Activated T-cell treated with anti-CD3 and anti-CD28 coated beads, Interleukin-2, amount 50 U/mL, for 4 hours (primary cell): ENCODE data around the gene SMARCA4. TPM values are rescaled to one million over a fixed set of nuclear protein-coding genes. Genes with fewer than 3 reads are reported as not detected.

ENCODE experiments used
- ATAC-seq, 2 donors: fragments of 200-7000 bp; cut with Tn5 transposase; one replicate each; pipeline ENCODE4 v1.10.0; 2021
- DNase-seq: peaks from one replicate; pipeline ENCODE4 v3.0.0-alpha.2; 2020
- H3K27me3 Mint-ChIP-seq: one replicate; pipeline ENCODE4 v1.8.0; 2021; ENCODE audit warnings: low read depth, mixed read lengths
- H3K36me3 Mint-ChIP-seq: one replicate; pipeline ENCODE4 v1.8.0; 2022; ENCODE audit warnings: mixed read lengths; ENCODE audit not compliant: insufficient read depth
- H3K4me1 Mint-ChIP-seq: one replicate; pipeline ENCODE4 v1.8.0; 2021; ENCODE audit warnings: low read depth, mixed read lengths
- H3K4me3 Mint-ChIP-seq: one replicate; pipeline ENCODE4 v1.8.0; 2021; ENCODE audit warnings: mild to moderate bottlenecking, moderate library complexity, mixed read lengths
- H3K9me3 Mint-ChIP-seq: one replicate; pipeline ENCODE4 v1.8.0; 2021; ENCODE audit warnings: mixed read lengths
- total RNA-seq, 3 donors: library from RNA; stranded (reverse); gene quantifications; one replicate each; pipeline ENCODE4 v1.2.1, GENCODE V29; 2021

Gene SMARCA4
- total RNA-seq, 3 donors from 2014 or later: 160 to 168 (median 162) TPM

- ATAC-seq (no peak), DNase-seq (no peak)
- Mint-ChIP-seq H3K36me3 (peaks cover 38% of the 10 kb centered on the region), H3K27me3 (no peaks in the 10 kb centered on the region), H3K4me1 (no peaks in the 10 kb centered on the region), H3K4me3 (no peak overlapping the region), H3K9me3 (no peaks in the 10 kb centered on the region)
Measured at GRCh38 chr19:11020982-11021759, 60.3 kb downstream of the SMARCA4 start.

GRCh38 chr19:11021760-11022144 is 60.9 kb downstream of the SMARCA4 start:
- H3K36me3 Mint-ChIP-seq: peaks cover 36% of the 10 kb centered on the region

GRCh38 chr19:11023016-11023415 is 62.2 kb downstream of the SMARCA4 start:
- no peaks in the 10 kb centered on the region for H3K9me3 Mint-ChIP-seq
- DNase-seq (no peak), ATAC-seq (no peak)
- H3K36me3 Mint-ChIP-seq: peaks cover 36% of the 10 kb centered on the region
- H3K4me1 Mint-ChIP-seq: no peaks in the 10 kb centered on the region
- H3K4me3 Mint-ChIP-seq: no peak overlapping the region
- H3K27me3 Mint-ChIP-seq: no peaks in the 10 kb centered on the region

More at GRCh38 chr19:11021760-11022144, 60.9 kb downstream of the SMARCA4 start:
- no peak overlapping the region for H3K4me3 Mint-ChIP-seq
- DNase-seq (no peak), ATAC-seq (no peak)
- H3K27me3 Mint-ChIP-seq: no peaks in the 10 kb centered on the region
- no peaks in the 10 kb centered on the region for H3K4me1 Mint-ChIP-seq
- H3K9me3 Mint-ChIP-seq: no peaks in the 10 kb centered on the region

- H3K4me1 Mint-ChIP-seq: no peaks in the 10 kb centered on the region
- H3K36me3 Mint-ChIP-seq: peaks cover 32% of the 10 kb centered on the region
- ATAC-seq (no peak), DNase-seq (no peak)
- no peak overlapping the region for H3K4me3 Mint-ChIP-seq
- H3K27me3 Mint-ChIP-seq: no peaks in the 10 kb centered on the region
- H3K9me3 Mint-ChIP-seq: no peaks in the 10 kb centered on the region
Measured at GRCh38 chr19:11023710-11024109, 62.9 kb downstream of the SMARCA4 start.

- Mint-ChIP-seq H3K4me3 (no peak overlapping the region), H3K27me3 (no peaks in the 10 kb centered on the region), H3K36me3 (peaks cover 29% of the 10 kb centered on the region), H3K4me1 (no peaks in the 10 kb centered on the region), H3K9me3 (no peaks in the 10 kb centered on the region)
- ATAC-seq (no peak), DNase-seq (no peak)
Measured at GRCh38 chr19:11024259-11024658, 63.4 kb downstream of the SMARCA4 start.

GRCh38 chr19:11025006-11025405 is 64.2 kb downstream of the SMARCA4 start:
- Mint-ChIP-seq H3K36me3 (peaks cover 24% of the 10 kb centered on the region), H3K4me3 (no peak overlapping the region), H3K9me3 (no peaks in the 10 kb centered on the region), H3K27me3 (no peaks in the 10 kb centered on the region), H3K4me1 (no peaks in the 10 kb centered on the region)
- no peak for DNase-seq
- no peak for ATAC-seq

- H3K4me3 Mint-ChIP-seq: no peak overlapping the region
- H3K27me3 Mint-ChIP-seq: no peaks in the 10 kb centered on the region
- peaks cover 26% of the 10 kb centered on the region for H3K36me3 Mint-ChIP-seq
- ATAC-seq (no peak), DNase-seq (no peak)
- no peaks in the 10 kb centered on the region for H3K9me3 Mint-ChIP-seq
- no peaks in the 10 kb centered on the region for H3K4me1 Mint-ChIP-seq
Measured at GRCh38 chr19:11025445-11025844, 64.6 kb downstream of the SMARCA4 start.

- no peaks in the 10 kb centered on the region for H3K4me1 Mint-ChIP-seq
- no peak for DNase-seq
- H3K4me3 Mint-ChIP-seq: no peak overlapping the region
- no peaks in the 10 kb centered on the region for H3K9me3 Mint-ChIP-seq
- ATAC-seq: no peak
- H3K27me3 Mint-ChIP-seq: no peaks in the 10 kb centered on the region
- H3K36me3 Mint-ChIP-seq: peaks cover 31% of the 10 kb centered on the region
Measured at GRCh38 chr19:11025997-11026396, 65.2 kb downstream of the SMARCA4 start.

GRCh38 chr19:11027381-11027780 is 66.6 kb downstream of the SMARCA4 start:
- no peak for DNase-seq
- no peaks in the 10 kb centered on the region for H3K4me1 Mint-ChIP-seq
- no peak overlapping the region for H3K4me3 Mint-ChIP-seq
- H3K27me3 Mint-ChIP-seq: no peaks in the 10 kb centered on the region
- H3K36me3 Mint-ChIP-seq: peaks cover 38% of the 10 kb centered on the region
- ATAC-seq: no peak
- no peaks in the 10 kb centered on the region for H3K9me3 Mint-ChIP-seq

GRCh38 chr19:11028146-11028545 is 67.3 kb downstream of the SMARCA4 start:
- ATAC-seq (no peak), DNase-seq (no peak)
- Mint-ChIP-seq H3K4me3 (no peak overlapping the region), H3K9me3 (no peaks in the 10 kb centered on the region), H3K27me3 (no peaks in the 10 kb centered on the region), H3K4me1 (no peaks in the 10 kb centered on the region), H3K36me3 (peaks cover 35% of the 10 kb centered on the region)

- peaks cover 6% of the 10 kb centered on the region for H3K4me1 Mint-ChIP-seq
- ATAC-seq: no peak
- no peak for DNase-seq
- no peak overlapping the region for H3K4me3 Mint-ChIP-seq
- H3K9me3 Mint-ChIP-seq: no peaks in the 10 kb centered on the region
- peaks cover 42% of the 10 kb centered on the region for H3K36me3 Mint-ChIP-seq
- no peaks in the 10 kb centered on the region for H3K27me3 Mint-ChIP-seq
Measured at GRCh38 chr19:11031421-11032070, 70.7 kb downstream of the SMARCA4 start.

- Mint-ChIP-seq H3K9me3 (no peaks in the 10 kb centered on the region), H3K36me3 (peaks cover 48% of the 10 kb centered on the region), H3K27me3 (no peaks in the 10 kb centered on the region), H3K4me1 (peaks cover 6% of the 10 kb centered on the region), H3K4me3 (no peak overlapping the region)
- DNase-seq (no peak), ATAC-seq (no peak)
Measured at GRCh38 chr19:11033251-11033650, 72.4 kb downstream of the SMARCA4 start.

GRCh38 chr19:11033763-11034162 is 72.9 kb downstream of the SMARCA4 start:
- Mint-ChIP-seq H3K4me3 (no peak overlapping the region), H3K9me3 (no peaks in the 10 kb centered on the region), H3K27me3 (no peaks in the 10 kb centered on the region), H3K4me1 (peaks cover 6% of the 10 kb centered on the region), H3K36me3 (peaks cover 53% of the 10 kb centered on the region)
- no peak for ATAC-seq
- no peak for DNase-seq

GRCh38 chr19:11034449-11035213 is 73.8 kb downstream of the SMARCA4 start:
- H3K4me1 Mint-ChIP-seq: peaks cover 6% of the 10 kb centered on the region
- no peak for DNase-seq
- ATAC-seq: no peak
- peaks cover 56% of the 10 kb centered on the region for H3K36me3 Mint-ChIP-seq
- H3K9me3 Mint-ChIP-seq: no peaks in the 10 kb centered on the region
- H3K27me3 Mint-ChIP-seq: no peaks in the 10 kb centered on the region
- no peak overlapping the region for H3K4me3 Mint-ChIP-seq
